HepG2 (cell line): ENCODE results near the gene TBC1D1. TPM values are rescaled to one million over a fixed set of nuclear protein-coding genes. Genes with fewer than 3 reads are reported as not detected.
A peak's percentile ranks its signal among the peaks of the same experiment; 100 is the strongest.

Experiments
- AKAP8 ChIP-seq: sonication (generic); formaldehyde crosslinking; IDR thresholded peaks from 2 replicates; pipeline ENCODE4 v1.5.1; 2020; ENCODE audit warnings: mild to moderate bottlenecking, missing genetic modification reagents
- FOXK1 ChIP-seq: sonication (generic); formaldehyde crosslinking; IDR thresholded peaks from 2 replicates; pipeline ENCODE4 v1.4.0; 2020; ENCODE audit warnings: low read depth, missing genetic modification reagents, borderline replicate concordance
- GATAD1 ChIP-seq: IDR thresholded peaks from 2 replicates; pipeline ENCODE4 v1.6.1; 2016; ENCODE audit warnings: missing genetic modification reagents, missing compliant biosample characterization
- KIAA2018 ChIP-seq: sonication (generic); formaldehyde crosslinking; IDR thresholded peaks from 2 replicates; pipeline ENCODE4 v1.5.0; 2020; ENCODE audit warnings: mild to moderate bottlenecking, missing genetic modification reagents, borderline replicate concordance
- MYPOP ChIP-seq: sonication (generic); formaldehyde crosslinking; IDR thresholded peaks from 2 replicates; pipeline ENCODE4 v1.8.1; 2023; ENCODE audit warnings: mild to moderate bottlenecking, moderate library complexity, missing genetic modification reagents
- NCOA5 ChIP-seq: sonication (generic); formaldehyde crosslinking; IDR thresholded peaks from 2 replicates; pipeline ENCODE4 v1.4.0; 2020; ENCODE audit warnings: missing genetic modification reagents
- PHF20 ChIP-seq: sonication (generic); formaldehyde crosslinking; IDR thresholded peaks from 2 replicates; pipeline ENCODE4 v1.5.0; 2020; ENCODE audit warnings: mild to moderate bottlenecking, missing genetic modification reagents
- PHF8 ChIP-seq: sonication (generic); formaldehyde crosslinking; IDR thresholded peaks from 2 replicates; pipeline ENCODE4 v1.5.0; 2020; ENCODE audit warnings: missing genetic modification reagents
- SAFB2 ChIP-seq: sonication (generic); formaldehyde crosslinking; IDR thresholded peaks from 2 replicates; pipeline ENCODE4 v1.5.1; 2020; ENCODE audit warnings: missing genetic modification reagents, low read depth, mild to moderate bottlenecking, borderline replicate concordance
- ZFP1 ChIP-seq: IDR thresholded peaks from 2 replicates; pipeline ENCODE4 v1.6.1; 2016
- ZKSCAN5 ChIP-seq: sonication (generic); formaldehyde crosslinking; IDR thresholded peaks from 2 replicates; pipeline ENCODE4 v1.5.1; 2020; ENCODE audit warnings: mild to moderate bottlenecking, missing genetic modification reagents
- ZNF205 ChIP-seq: IDR thresholded peaks from 2 replicates; pipeline ENCODE4 v1.6.1; 2018; ENCODE audit warnings: missing biosample characterization, missing genetic modification reagents
- ZNF253 ChIP-seq: sonication (generic); formaldehyde crosslinking; IDR thresholded peaks from 2 replicates; pipeline ENCODE4 v1.8.0; 2022; ENCODE audit warnings: mild to moderate bottlenecking, missing genetic modification reagents, borderline replicate concordance
- ZNF512B ChIP-seq: sonication (generic); formaldehyde crosslinking; IDR thresholded peaks from 2 replicates; pipeline ENCODE4 v1.5.1; 2020; ENCODE audit warnings: missing genetic modification reagents, mild to moderate bottlenecking, borderline replicate concordance
- ZNF644 ChIP-seq: IDR thresholded peaks from 2 replicates; pipeline ENCODE4 v1.6.1; 2016; ENCODE audit warnings: low read depth
- ZNF704 ChIP-seq: sonication (generic); formaldehyde crosslinking; IDR thresholded peaks from 2 replicates; pipeline ENCODE4 v1.8.1; 2023; ENCODE audit warnings: mild to moderate bottlenecking, inconsistent platforms, moderate library complexity, missing genetic modification reagents, borderline replicate concordance
- ZSCAN30 ChIP-seq: sonication (generic); formaldehyde crosslinking; IDR thresholded peaks from 2 replicates; pipeline ENCODE4 v1.5.0; 2020; ENCODE audit warnings: mild to moderate bottlenecking, missing genetic modification reagents
- polyA plus RNA-seq, 8 experiments: library from polyadenylated mRNA; depleted of rRNA in 3 of 8; stranded (reverse) in 7 of 8; unstranded in 1 of 8; fragments of >200 nt; fragmentation: Illumina TruSeq in 4 of 8; extraction: Trizol in 4 of 8; gene quantifications; 2 replicates each; pipeline versions ENCODE4 v1.2.1 to v1.2.3, GENCODE V29; 2011 to 2016; ENCODE audit warnings: low read depth in 4 of 8, missing spikeins in 1 of 8, mixed read lengths in 1 of 8; ENCODE audit not compliant: insufficient read depth in 1 of 8
- total RNA-seq, 5 experiments: library from RNA; depleted of rRNA; stranded (reverse); fragments of >200 nt; fragmentation: Illumina TruSeq; extraction: Trizol; gene quantifications; 2 replicates each; pipeline ENCODE4 v1.2.3, GENCODE V29; 2016; ENCODE audit warnings: low read depth in 1 of 5

Gene TBC1D1
- total and polyA plus RNA-seq, 2 of the 13 experiments (the other 11 are each of a cell fraction or from before 2014, with no cell fraction given) = 37.3 to 62.8 TPM

DNA sequence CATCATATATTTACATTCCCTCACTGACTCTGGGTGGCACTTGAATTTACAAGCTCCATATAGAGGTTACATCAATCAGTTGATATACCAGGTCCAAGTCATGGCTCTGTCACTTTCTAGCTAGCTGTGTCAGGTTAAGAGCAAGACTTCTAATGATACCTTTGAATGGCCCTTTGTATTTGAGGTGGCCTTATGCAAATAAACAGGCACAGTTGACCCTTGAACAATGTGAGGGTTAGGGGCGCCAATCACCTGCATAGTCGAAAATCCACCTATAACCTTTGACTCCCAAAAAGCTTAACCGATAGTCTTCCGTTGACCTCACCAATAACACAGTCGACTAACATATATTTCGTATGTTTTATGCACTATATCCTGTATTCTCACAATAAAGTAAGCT is 68.0 kb downstream of the TBC1D1 start (continued):
- TF ChIP-seq KIAA2018 (CRISPR knock-in tag) (no peak), GATAD1 (no peak), ZNF704 (CRISPR knock-in tag) (no peak), ZNF205 (CRISPR knock-in tag) (peak; percentile 75; the same call in 1 of the 2 replicates), ZSCAN30 (CRISPR knock-in tag) (no peak), ZNF512B (CRISPR knock-in tag) (no peak), ZNF253 (no peak), ZKSCAN5 (CRISPR knock-in tag) (no peak), NCOA5 (no peak), ZNF644 (0 out of 2 replicates have a peak, but pooled peaks have one; percentile 47), PHF8 (CRISPR knock-in tag) (no peak), MYPOP (CRISPR knock-in tag) (no peak), AKAP8 (CRISPR knock-in tag) (no peak), SAFB2 (CRISPR knock-in tag) (no peak), ZFP1 (CRISPR knock-in tag) (no peak), PHF20 (CRISPR knock-in tag) (no peak), FOXK1 (CRISPR knock-in tag) (no peak)
